ENCODE measurements around the gene PDCL3. TPM values are rescaled to one million over a fixed set of nuclear protein-coding genes. Genes with fewer than 3 reads are reported as not detected.

The PDCL3 gene
- polyA plus RNA-seq, 1 donor from 2014 or later = 18.5 TPM

DNA sequence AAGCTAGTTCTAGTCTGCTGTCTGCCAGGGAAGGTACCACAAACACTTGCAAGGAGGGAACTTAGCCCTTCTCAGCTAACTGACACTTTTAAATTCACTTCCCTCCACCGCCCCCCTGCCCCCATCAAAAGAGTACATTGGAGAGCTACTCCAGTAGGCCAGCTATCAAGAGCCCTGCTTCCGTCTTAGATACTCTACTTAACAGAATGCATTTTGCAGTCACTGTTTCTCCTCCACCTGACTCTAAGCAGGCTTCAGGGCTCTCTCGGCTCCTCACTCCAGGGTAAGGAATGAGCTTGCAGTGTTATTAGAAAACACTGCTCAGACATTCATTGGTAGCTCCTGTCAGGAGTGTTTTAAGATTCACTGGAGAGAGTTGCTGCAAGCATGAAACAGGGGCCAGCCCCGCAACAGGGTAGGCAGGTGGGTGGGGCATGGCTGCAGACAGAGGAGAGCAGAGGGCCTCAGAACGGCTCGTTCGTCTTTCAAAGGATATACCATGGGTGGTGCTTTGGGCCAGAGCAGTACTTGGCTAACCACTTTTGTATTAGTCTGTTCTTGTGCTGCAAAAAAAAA is 35.3 kb upstream of the PDCL3 start:
- no peak overlapping the region for H3K4me2 ChIP-seq (ENCODE audit: low read length)
- H3F3A ChIP-seq (ENCODE audit: insufficient read depth, low read length, poor library complexity, severe bottlenecking) = no peaks in the 10 kb centered on the region
- H3K9me2 ChIP-seq (ENCODE audit: insufficient read depth, low read length) = no peaks in the 10 kb centered on the region
- no peak overlapping the region for H3K9ac ChIP-seq (ENCODE audit: low read length)
- no peaks in the 10 kb centered on the region for H3K9me3 ChIP-seq (ENCODE audit: low read length)
- no peaks in the 10 kb centered on the region for H3K27me3 ChIP-seq (ENCODE audit: insufficient read depth, low read depth, low read length)
- no peaks in the 10 kb centered on the region for H4K20me1 ChIP-seq (ENCODE audit: insufficient read depth)
- TF ChIP-seq POLR2AphosphoS5 (IDR thresholded peaks at IDR 0.05) (no peak), CTCF (IDR thresholded peaks at IDR 0.05; ENCODE audit: poor library complexity, severe bottlenecking) (no peak), EP300 (conservative IDR thresholded peaks at IDR 0.05; ENCODE audit: poor library complexity, severe bottlenecking) (no peak), MXI1 (conservative IDR thresholded peaks at IDR 0.05; ENCODE audit: poor library complexity, severe bottlenecking) (no peak), TAF1 (IDR thresholded peaks at IDR 0.05; ENCODE audit: low read depth) (no peak), EZH2 (IDR thresholded peaks at IDR 0.05; ENCODE audit: borderline replicate concordance, insufficient read depth, low read length, poor library complexity, severe bottlenecking) (no peak), REST (IDR thresholded peaks at IDR 0.05; ENCODE audit: borderline replicate concordance) (no peak), SMC3 (conservative IDR thresholded peaks at IDR 0.05; ENCODE audit: poor library complexity) (no peak), RAD21 (conservative IDR thresholded peaks at IDR 0.05) (no peak)
- no peak overlapping the region for H2AFZ ChIP-seq (ENCODE audit: low read depth, low read length)
- no peak overlapping the region for H3K27ac ChIP-seq (ENCODE audit: low read length)
- H3K36me3 ChIP-seq (ENCODE audit: insufficient read depth, low read length) = no peaks in the 10 kb centered on the region
- H3K4me3 ChIP-seq (ENCODE audit: low read length) = no peak overlapping the region
- H3K79me2 ChIP-seq (replicated peaks; ENCODE audit: insufficient read depth, low read length) = no peaks in the 10 kb centered on the region

DNA sequence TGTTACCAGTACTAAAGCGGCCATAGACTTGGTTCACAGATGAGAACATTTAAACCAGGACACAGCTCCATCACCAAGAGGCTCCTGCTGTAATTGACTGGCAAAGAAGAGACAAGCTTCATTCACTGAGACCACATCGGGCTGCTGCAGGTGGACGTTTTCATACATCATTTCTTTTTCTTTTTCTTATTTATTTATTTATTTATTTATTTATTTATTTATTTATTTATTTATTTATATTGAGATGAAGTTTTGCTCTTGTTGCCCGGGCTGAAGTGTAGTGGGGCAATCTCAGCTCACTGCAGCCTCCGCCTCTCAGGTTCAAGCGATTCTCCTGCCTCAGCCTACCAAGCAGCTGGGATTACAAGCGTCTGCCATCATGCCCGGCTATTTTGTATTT is 33.6 kb upstream of the PDCL3 start:
- no peak for TF ChIP-seq SMC3 (conservative IDR thresholded peaks at IDR 0.05; ENCODE audit: poor library complexity)
- no peak for TF ChIP-seq EP300 (conservative IDR thresholded peaks at IDR 0.05; ENCODE audit: poor library complexity, severe bottlenecking)
- no peak for TF ChIP-seq POLR2AphosphoS5 (IDR thresholded peaks at IDR 0.05)
- no peak for TF ChIP-seq RAD21 (conservative IDR thresholded peaks at IDR 0.05)
- no peak for TF ChIP-seq EZH2 (IDR thresholded peaks at IDR 0.05; ENCODE audit: borderline replicate concordance, insufficient read depth, low read length, poor library complexity, severe bottlenecking)
- no peak for TF ChIP-seq CTCF (IDR thresholded peaks at IDR 0.05; ENCODE audit: poor library complexity, severe bottlenecking)
- no peak for TF ChIP-seq TAF1 (IDR thresholded peaks at IDR 0.05; ENCODE audit: low read depth)
- no peak for TF ChIP-seq REST (IDR thresholded peaks at IDR 0.05; ENCODE audit: borderline replicate concordance)
- no peak for TF ChIP-seq MXI1 (conservative IDR thresholded peaks at IDR 0.05; ENCODE audit: poor library complexity, severe bottlenecking)

More for the DNA sequence above, 33.6 kb upstream of the PDCL3 start:
- no peaks in the 10 kb centered on the region for H3F3A ChIP-seq (ENCODE audit: insufficient read depth, low read length, poor library complexity, severe bottlenecking)
- no peaks in the 10 kb centered on the region for H3K9me2 ChIP-seq (ENCODE audit: insufficient read depth, low read length)
- H3K9me3 ChIP-seq (ENCODE audit: low read length) = no peaks in the 10 kb centered on the region
- H2AFZ ChIP-seq (ENCODE audit: low read depth, low read length) = no peak overlapping the region
- no peaks in the 10 kb centered on the region for H4K20me1 ChIP-seq (ENCODE audit: insufficient read depth)
- H3K79me2 ChIP-seq (replicated peaks; ENCODE audit: insufficient read depth, low read length) = no peaks in the 10 kb centered on the region
- no peak overlapping the region for H3K9ac ChIP-seq (ENCODE audit: low read length)
- H3K36me3 ChIP-seq (ENCODE audit: insufficient read depth, low read length) = no peaks in the 10 kb centered on the region
- no peak overlapping the region for H3K27ac ChIP-seq (ENCODE audit: low read length)
- no peaks in the 10 kb centered on the region for H3K27me3 ChIP-seq (ENCODE audit: insufficient read depth, low read depth, low read length)
- H3K4me2 ChIP-seq (ENCODE audit: low read length) = no peak overlapping the region
- no peak overlapping the region for H3K4me3 ChIP-seq (ENCODE audit: low read length)
